ENCODE measurements around the gene ORC4.

The ORC4 gene

GRCh38 chr2:148020111-148021058, at the start of gene ORC4:
TSS of gene ORC4 (minus strand) at chr2:148020737. CDS start at chr2:147975958, 44,779 bp downstream.
- peak; percentile 96 for DNase-seq

- DNase-seq = no peak
Observed at GRCh38 chr2:148067801-148068200, 47.3 kb upstream of the ORC4 start.

GRCh38 chr2:148065936-148066335, 45.4 kb upstream of the ORC4 start:
- DNase-seq = no peak

DNA sequence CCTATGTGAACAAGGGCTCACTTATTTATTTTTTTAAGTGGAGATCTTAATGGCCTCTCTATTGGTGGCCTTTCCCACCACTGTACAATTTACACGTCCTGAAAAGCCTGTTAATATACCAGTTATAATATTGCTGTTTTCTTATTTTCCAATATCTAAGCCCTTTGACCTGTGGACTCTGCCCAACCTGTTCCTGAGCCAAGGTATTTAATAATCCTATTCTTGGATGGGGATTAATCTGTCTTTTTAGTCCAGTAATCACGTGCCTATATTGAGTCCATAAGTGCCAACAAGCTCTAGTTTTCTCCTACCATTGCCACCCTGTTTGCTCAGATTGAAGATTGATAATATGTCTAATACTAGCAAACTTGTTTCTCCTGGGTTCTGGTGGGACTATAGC, 43.1 kb upstream of the ORC4 start:
- DNase-seq = no peak

DNA sequence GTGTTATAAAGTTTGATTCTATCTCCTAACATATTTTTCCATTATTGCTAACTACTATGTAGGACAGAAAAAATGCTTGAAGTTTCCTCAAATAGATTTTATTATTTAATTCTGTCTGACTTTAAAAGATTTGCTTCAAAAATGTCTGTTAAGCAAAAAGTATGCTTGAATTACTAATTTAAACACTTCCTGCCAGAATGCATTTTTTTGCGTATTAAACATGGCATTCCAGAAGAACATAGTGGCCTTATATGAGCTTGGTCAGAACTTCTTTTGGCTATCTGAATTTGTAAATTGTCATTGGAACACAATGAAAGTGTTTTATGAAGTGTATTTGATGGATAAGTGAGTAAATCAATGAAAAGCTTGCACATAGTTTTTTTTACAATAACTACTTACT, 38.1 kb upstream of the ORC4 start:
- DNase-seq = no peak

GRCh38 chr2:148052687-148053086, 32.1 kb upstream of the ORC4 start:
- DNase-seq = no peak

- DNase-seq = no peak
Observed at GRCh38 chr2:148049284-148049683, 28.7 kb upstream of the ORC4 start.

DNA sequence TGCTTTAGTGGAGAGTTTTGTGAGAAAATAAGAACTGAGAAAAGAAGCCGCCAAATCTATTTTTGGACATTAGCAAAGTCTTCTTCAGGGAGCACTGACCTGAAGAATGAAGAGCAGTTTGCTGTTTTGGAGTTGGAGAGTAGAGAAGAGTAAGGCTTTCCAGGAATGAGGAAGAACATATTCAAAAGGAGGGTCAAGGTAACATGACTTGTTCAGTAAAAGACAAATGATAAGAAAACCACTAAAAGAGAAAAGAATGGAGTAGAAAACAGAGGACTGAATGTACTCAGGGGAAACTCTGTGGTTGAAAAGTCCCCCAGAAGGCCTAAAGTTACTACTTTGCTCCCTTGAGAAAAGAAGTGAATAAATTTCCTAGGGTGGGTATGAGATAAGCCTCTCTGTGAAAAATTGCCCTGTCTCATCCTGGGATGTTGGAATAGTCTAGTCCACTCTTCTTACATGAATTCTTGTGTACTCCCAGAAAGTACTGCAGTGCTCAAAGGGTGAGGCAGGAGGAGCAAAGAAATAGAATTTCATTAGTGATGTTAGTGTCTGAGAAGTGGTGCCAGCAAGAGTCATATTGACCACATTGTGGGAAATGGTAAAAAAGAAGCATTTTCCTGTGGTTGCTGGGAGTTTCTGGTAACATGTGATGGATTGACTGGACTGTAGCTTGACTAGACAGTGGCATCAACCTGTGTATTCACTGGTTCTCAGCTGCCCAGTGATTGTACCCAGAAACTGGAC, 28.1 kb upstream of the ORC4 start:
- no peak for DNase-seq

DNA sequence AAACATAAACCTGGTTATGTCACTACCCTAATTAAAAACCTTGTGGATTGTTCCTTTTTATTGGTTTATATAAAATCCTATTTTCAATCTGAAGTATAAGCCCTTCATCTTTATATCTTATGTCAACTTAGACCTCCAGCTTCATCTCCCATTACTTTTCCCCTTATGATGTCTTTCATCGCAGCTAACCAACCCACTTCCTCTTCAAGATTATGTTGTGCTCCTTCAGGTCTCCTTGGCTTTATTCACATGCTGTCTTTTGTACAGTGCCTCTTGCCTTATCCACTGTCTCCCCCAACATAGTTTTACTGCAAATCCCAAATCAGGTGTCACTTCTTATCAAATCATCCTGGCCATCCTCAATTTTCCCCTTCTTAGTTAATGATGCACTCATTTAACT, 26.3 kb upstream of the ORC4 start:
- no peak for DNase-seq

GRCh38 chr2:148044322-148044721, 23.8 kb upstream of the ORC4 start:
- DNase-seq = no peak

DNA sequence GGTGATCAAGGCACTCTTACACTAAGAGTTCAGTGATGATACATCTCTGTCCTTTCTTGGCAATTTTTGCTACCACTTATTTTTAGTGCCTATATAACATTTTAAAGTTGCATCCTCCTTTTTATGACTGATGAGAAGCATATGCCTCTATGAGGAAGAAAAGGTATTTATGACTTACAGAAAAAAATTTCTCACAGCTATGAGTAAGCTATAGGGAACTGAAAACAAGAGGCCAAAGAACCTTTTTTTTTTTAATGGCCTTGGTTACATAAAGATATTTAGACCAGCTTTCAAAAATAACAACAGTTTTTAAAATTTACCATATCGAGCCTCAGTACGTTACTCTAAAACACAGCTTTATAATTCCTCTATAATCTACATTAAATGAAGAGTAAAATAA, 21.7 kb upstream of the ORC4 start:
- DNase-seq = no peak

GRCh38 chr2:148039783-148040182, 19.2 kb upstream of the ORC4 start:
- no peak for DNase-seq

DNA sequence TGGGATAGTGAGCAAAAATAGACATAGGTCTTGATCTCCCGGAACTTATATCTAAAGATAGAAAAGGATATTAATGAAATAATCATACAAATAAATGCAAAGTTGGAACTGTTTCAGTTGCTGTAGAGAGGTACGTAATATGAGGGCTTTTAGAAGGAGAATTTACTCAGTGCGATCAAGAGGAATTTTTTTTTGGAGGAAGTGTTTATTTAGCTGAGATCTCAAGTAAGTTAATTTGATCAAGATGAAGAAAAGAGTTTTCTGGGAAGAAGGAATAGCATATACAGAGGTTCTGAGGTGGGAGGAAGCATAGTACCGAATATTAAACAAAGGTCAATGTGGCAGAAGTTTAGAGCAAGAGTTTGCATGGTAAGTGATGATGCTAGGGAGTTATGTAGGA, 11.7 kb upstream of the ORC4 start:
- DNase-seq = no peak

DNA sequence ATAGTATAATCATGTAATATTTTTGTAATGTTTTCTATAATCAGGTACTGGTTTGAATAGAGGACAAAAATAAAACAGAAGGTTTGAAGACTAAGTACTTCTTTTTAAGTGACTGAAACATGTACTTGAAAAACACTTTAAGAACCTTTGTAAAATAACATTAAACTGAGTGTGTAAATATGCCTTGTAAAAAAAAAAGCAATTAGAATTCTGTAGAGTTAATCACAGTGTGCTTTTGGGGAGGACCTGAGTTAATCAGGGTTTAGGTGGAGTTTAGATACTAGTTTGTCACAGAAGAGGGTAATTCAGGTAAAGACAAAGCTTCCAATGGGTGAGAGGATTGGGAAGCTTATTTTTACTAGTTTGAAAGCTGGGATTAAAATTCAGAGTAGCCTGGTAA, 10.6 kb upstream of the ORC4 start:
- no peak for DNase-seq

- DNase-seq = no peak
Observed at GRCh38 chr2:148028781-148029180, 8.2 kb upstream of the ORC4 start.

DNA sequence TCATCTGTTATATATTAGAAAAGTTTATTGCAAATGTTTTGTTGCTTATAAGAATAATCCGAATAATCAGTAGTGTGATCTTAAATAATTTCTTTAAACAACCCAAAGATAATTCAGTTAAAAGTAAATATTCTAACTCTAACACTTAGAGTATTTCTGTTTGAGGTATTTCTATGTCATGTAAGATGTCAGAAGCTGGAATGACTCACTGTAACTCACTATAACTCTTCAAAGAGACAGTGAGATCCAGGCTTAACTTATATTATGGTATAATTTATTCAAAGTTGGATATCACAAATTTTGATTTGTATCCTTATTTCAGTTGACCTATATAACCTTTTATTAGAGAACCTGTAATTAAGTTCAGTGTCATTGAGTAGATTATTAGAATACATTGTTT, 7.3 kb upstream of the ORC4 start:
- no peak for DNase-seq

- DNase-seq = no peak
Observed at GRCh38 chr2:148026573-148026972, 6.0 kb upstream of the ORC4 start.

DNA sequence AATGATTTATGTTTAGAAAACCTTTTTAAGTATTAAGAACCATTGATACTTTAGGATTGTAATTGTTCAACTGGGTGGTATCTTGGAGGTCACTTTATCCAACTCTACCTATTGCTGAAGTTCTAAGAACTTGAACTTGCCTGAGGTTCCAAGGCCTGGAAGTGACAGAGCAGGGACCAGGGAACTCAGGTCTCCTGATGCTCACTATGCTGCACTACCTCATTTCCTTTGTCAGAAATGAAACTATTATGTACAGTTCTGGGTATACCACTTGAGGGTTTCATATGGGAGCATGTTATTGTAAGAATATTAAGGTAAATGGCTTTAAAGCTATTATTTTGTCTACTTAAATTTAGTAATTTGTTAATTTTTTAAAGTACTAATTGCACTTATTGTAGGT, 3.3 kb upstream of the ORC4 start:
- DNase-seq = no peak

GRCh38 chr2:148022882-148023281, 2.3 kb upstream of the ORC4 start:
- DNase-seq = no peak

DNA sequence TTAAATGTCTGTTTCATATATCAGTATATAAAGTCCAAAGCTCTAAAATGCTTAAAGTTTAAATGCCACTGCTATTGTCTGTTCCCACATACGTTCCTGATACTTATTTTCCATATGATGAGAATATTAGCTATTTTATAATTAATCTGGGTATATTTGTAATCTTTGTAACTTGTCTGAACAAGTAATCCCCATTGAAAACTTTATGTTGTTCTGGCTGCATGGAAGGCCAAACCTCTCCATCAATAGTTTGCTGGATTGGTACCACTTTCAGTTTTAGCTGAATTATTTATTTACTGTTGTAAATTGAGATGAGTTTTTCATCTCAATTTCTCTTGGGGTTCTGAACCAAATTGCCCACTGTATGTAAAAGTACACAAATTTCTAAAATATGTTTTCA, 1.8 kb upstream of the ORC4 start:
- no peak for DNase-seq

DNA sequence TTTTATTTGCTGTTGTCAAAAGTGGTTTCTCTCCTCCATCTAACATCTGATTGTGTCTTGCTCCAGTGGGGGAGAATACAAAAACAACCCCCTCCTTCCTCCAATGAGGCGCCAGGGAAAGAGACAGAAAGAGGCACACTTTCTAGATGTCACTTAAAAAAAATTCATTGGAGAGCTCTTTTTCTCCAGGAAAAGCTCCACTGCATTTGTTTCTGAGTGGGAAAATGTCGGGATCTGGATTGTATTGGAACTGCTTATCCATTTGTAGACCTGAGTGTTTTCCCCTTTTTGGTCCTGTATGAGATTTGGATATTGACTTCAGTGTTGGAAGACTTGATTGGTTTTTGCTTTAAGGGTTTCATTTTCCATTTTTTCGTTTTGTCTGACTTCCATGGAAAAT, 1.3 kb upstream of the ORC4 start:
- no peak for DNase-seq

- DNase-seq = peak; percentile 57
Observed at GRCh38 chr2:148021059-148021861, 723 bp upstream of the ORC4 start, which contains the start of gene MBD5. TSS of gene MBD5 (plus strand) at chr2:148021091.

DNA sequence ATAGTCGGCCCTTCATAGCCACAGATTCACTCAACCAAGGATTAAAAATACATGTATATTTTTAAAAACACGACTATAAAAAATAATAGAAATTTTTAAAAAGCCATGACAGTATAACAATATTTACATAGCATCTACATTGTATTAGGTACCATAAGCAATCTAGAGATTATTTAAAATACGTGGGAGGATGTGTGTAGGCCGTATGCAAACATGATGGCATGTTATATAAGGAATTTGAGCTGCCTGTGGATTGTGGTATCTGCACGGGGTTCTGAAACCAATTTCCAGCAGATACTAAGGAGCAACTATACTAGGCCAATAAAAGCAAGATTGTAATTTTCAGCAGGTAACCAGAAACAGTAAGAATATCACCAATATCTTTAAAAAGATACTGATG, 5.9 kb downstream of the ORC4 start:
- DNase-seq = no peak
